COR-L47 (cell line): ENCODE data around the gene FAM78A.
"Not testable (repeated sequence)": the region's sequence is repeated elsewhere in the genome, so short reads cannot be mapped to it uniquely, and the experiment has no call there.

Source experiments
- DNase-seq: peaks from one replicate; lab custom pipeline; 2025; lab: John Stamatoyannopoulos, UW

The FAM78A gene

DNA sequence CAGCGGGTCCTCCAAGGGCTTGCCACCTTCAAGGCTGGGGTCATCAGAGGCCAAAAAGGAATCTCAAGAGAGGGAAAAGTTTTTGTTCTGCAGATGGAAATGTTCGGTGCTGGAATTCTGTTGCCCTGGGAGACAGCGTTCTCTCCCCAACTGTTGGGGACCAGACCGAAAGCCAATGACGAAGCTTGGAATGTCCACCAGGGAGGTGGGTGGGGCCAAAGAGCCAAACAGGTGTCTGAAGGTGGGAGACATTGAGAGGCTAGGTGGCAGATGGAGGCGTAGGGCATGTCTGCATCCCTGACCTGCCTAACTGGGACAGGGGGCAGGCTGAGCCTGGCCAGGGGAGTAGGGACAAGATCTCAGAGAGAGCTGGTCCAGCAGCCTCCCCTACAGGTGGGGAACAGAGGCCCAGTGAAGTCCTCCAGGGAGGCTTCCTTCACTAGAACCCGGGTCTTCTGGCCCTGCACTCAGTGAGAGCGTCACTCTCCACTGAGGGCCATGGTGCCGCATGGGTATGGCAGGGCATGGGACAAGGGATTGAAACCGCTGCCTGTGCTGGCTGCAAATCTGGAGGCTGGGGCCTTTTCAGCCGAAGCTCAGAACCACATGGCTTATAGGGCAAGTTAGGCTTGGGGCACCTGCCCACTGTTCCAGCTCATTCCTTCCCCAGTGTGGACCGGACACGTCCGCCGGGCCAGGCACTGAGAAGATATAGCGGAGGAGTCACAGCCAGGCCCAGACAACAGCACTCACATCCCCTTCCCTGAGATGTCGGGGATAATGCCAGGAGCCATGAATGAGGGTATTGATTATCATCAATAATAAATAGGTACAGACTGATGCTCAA, 5.0 kb upstream of the FAM78A start:
- DNase-seq = no peak

DNA sequence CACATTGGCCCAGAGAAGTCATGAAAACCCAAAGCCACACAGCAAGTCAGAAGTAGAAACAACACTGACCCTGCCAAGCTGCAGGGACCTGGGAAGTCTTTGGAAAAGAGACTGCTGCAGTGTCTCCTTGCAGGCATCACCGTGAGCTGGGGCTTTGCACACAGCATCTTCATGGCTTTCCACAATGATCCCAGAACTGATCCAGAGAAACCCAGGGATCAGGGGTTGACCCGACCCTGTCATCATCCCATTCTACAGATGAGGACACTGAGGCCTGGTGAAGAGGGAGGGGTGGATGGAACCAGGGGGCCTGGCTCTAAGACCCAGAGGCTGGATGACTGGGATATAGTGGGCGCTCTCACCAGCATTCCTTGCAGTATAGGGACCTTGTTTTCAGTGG, 4.3 kb upstream of the FAM78A start:
- DNase-seq = no peak

DNA sequence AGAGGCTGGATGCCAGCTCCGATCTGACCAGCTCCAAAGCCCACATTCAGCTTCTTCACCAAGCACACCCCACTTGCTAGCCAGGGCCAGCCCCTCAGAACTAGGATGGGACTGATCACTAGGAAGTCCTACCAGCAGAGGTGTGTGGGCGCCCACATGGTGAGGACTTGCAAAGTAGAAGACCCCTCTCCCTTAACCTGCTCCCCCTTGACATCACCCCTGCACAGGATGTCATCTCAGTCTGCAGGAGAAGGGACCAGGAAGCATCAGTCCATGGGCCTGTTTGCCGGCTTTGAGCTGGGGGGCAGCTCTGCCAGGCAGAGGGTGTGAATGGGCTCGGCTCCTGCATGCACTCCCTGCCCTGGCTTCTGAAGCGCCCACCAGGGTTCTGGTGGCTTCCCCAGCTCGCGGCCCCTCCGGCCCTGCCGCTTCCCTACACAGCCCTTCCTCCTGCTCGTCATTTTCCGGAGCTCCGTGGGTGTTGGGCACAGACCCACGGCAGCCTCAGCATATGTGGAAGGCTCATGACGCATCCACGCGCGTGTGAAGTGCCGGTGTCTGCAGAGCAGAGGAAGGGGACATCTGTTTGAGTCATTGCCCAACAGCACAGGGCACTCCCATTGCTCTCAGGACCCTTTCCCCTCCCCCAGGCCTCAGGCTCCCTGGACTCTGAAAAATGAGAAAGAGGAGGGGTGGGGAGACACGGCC, 3.7 kb upstream of the FAM78A start:
- DNase-seq = no peak

DNA sequence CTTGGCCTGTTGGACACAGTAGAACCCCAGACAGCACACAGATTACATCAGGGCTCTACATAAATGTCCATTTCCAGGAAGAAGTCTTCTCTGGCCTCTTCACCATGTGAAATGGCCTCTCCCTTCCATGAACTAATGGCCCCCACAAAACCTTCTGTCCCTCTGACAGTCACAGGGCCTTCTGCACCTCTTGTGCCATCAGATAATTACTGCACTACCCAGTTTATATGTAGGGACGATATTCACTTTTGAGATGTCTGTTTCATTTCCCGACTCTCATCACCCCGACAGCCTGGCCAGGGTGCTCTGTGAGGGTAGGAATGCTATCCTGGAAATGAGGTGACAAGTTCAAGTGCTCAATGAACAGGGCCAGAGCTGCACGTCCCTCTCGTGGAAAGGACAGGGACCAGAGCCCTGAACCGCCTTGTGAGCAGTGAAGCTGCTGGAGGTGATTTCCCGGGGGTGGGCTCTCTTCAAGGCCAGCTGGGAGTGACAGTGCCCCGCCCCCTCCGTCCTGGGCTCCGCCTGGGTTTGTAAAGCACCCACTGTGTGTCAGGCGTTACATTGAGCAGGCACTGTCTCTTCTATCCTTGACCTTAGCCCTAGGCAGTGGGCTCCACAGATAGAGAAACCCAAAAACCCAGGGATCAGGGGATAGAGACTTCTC, 3.0 kb upstream of the FAM78A start:
- no peak for DNase-seq

DNA sequence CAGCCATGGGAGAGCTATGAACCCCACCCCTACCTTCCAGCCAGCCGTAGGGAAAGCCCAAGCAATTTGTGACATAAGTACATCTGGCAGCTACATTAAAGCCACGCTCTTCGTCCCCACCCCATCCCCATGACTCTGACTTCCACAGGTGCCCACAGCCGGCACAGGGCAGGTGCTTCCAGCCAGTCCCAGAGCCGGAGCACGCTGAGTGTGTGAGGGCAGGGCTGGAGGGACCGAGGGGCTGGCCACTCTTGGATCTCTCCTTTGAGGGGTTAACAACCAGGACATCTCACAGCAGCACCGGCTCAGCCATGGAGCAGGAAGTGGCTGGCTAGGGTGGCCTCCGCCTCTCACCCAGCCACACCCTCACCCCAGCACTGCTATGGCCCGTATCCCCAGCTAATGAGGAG, 2.4 kb upstream of the FAM78A start:
- no peak for DNase-seq

DNA sequence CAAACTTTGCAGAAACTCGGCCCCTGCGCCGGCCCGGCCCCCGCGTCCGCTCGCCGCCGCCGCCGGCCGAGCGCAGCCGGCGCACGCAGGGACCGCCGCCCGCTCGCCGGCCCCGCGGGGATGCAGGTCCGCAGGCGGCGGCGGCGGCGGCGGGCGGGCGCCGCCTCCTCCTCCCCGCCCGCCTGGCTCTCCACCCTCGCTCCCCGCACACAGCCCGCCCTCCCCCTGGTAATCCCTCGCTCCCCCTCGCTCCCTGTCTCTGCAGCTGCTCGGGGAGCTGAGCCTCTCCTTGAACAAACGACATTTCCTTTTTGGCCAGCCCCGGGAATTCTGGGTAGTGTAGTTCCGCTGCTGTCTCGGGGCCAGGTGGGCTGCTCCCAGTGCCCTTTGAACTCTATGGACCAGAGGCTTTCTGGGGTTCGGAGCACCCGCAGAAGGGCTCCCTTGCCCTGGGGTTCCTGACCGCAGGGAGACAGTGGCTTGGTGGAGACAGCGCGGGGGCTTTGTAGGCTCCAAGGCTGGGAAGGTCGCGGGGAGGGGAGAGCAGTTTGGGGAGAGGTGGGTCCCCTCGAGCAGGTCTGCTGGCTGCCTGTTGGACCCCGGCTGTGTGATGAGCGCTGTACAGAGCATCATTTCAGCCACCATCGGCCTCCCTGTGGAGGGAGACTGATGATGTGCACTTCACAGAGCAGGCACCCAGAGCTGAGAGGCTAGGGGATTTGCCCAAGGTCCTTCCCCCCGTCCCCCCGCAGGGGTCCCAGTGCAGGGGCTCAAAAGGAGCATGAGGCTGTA, 1.8 kb upstream of the FAM78A start:
- peak; percentile 75 for DNase-seq

DNA sequence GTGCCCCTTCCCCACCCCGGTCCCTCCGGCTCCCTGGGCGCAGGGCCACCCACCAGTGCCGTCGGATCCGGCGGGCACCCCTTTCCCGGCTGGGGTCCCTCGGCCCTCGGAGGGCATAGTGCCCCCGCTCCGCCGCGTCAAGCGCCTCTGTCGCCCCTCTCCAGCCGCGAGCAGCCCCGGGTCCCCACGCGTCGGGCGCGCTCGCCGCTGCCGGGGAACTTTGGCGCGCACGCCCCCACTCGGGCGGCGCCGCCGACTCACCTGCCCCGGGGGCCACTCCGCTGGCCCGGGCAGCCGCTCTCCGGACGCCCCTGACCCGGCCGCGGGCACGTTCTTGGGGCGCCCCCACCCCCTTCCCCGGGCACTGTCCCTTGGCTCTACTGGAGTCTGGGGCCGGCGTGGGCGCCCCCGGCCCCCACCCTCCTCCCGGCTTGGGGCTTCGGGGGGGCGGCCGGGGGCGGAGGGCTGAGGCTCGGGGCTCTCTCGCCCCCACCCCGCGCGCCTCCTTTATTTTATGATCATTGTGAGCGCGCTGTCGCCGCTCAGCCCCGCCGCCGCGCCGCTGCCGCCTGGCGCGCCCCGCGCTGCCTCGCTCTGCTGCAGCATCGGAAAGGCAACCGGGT, 1.1 kb upstream of the FAM78A start:
- no peak for DNase-seq

DNA sequence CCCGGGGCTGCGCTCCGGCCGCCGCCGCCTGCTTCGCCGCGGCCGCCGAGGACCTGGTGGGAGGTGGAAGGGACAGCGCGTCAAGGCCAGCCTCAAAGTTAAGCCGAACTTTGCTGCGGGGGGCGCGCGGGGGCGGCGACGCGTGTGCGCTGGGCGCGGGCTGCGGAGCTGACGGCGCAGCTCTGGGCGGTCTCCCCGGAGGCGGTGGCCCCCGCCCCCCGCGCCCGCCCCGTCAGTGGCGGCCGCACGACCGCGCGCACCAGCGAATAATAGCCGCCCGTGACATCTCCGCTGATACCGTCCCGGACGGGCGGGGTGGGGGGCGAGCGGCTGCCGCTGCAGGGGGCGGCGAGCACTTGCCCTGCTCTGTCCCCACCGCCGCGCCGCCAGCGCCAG, 579 bp upstream of the FAM78A start:
- no peak for DNase-seq

DNA sequence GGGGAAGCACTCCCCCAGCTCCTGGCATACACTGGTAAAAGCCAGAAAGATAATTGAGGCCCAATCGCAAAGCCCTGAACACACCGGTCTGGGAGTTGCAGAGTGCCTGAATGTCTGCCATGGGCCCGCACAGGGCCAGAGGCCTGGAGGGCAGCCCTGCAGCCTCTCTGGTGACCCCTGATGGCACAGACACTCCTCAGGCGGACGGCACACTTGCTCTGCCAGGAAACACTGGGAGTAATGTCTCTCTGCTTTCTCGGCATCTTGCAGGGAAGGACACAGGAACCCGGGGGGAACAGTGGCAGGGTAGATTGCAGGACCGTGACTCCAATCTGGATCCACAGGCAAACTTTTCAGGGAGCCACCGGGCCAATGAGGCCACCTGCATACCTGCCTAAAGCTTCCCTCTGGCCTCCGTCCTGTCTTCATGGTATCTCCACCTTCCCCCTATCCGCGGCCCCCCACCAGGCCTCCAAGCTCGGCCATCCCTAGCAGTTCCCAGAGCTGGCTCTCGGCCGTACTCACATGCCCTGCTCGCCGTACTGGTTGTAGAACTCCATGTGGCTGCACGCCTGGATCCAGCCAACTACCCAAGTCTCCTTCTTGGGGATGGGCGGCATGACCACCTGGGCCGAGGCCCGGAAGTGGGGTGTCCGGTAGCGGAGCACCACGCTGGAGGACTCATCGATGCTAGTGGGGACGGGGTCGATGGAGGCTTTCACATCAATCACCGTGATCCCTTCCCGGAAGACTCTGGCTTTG, 797 bp downstream of the FAM78A start:
- DNase-seq = no peak

DNA sequence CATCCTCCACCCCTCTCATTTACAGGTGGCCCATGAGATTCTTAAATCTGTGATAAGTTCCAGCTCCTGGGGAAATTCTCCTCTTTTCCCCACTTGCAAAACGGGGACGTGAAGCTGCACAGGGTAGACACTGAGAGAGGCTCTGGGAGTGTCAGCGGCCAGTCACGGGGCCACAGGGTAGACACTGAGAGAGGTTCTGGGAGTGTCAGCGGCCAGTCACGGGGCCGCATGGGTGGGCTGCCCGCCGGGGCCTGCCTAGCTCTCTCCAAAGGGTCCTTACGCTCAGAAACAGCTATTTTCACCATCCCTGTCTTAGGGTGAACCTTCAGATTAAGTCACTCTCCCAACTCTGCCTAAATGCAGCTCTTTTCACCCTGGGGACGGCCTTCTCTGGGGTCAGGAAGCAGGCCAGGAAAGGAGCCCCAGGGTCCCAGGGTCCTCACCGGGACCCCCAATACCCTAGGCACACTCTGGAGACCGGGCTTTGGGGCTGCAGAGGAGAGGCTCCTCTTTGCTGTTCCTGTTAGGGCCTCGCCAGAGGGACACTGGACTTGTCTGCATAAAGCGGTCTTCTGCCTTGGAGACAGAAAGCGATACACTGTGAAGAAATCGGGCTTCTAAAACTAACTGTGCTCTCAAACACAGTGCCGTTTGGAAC, 1.5 kb downstream of the FAM78A start:
- DNase-seq = no peak

DNA sequence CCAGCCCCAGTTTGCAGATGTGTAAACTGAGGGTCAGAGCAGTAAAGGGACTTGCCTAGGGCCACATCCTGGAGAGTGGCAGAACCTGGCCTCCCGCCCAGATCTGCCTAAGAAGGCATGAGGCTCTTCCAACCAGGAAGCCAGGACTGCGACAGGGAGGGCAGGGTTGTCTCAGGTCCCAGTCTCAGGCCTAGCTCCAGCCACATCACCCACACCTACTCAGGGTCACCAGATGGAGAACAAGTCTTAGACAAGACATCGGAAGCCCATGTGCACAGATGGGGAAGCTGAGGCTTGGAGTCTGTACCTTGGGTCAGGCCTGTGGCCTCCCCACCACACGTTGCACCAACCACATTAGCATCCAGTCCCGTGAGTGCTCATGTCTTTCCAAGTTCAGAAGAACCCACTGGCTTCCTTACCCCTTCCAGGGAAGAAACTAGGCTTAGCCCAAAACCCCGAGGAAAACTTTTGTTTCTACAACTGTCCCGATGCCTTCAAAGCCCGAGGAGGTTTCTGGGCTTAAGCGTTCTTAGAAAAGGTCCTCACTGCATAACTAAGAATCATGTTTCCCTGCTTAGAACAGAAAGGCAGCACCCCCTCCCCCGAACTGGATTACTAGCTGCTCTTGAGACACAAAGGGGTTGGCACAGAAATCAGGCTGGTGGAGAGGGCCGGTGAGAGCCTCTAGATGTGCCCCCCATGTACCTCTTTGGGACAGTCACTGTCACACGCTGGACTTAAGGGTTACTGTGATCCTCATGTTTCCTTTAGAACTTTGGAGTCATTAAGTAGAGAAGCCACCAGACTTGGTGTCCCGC, 2.2 kb downstream of the FAM78A start:
- DNase-seq = no peak

DNA sequence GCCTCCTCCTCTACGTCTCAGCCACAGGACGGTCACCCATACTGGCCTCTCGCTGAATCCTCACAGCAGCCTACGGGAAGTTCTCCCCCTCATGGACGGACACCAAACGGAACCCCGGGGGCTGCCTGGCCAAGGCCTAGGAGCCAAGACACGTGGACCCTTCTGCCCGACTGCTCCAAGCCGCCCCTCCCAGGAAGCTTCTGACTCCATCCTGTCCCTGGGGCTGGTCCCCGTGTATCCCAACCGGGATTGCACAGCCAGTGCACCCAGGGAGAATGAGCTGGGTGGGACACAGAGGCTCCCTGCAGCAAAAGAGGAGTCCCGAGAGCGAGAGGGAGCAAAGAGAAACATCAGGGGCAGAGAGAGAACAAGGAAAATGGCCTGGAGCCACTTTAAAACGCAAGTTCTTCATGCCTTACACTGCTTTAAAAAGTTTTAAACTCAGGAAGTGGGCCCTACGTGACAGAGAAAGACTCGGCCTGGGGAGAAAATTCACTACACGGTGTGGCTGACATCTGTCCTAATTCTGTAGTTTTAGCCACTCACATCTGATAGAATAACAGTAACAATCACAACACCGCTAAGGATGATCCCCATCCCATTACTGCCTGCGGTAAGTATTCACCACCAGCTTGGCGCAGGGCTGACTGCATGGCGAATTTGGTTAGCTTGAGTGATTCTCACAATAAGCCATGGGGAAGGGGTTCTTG, 3.0 kb downstream of the FAM78A start:
- no peak for DNase-seq

DNA sequence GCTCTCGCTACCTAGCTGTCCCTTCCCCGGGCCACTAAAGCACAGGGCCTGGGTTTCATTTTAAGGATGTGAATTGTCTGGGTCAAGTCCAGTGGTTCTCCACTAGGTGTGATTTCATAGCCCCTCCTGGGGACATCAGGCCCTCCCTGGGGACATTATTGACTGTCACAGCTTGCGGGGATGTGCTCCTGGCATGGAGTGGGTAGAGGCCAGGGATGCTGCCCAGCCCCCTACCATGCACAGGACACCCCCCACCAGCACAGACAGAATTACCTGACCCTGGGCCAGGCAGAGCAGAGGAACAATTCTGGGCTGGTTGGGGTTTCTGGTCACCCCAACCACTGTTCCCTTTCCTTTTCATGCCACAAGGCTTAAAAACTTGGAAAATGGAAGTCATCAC, 4.1 kb downstream of the FAM78A start:
- no peak for DNase-seq

DNA sequence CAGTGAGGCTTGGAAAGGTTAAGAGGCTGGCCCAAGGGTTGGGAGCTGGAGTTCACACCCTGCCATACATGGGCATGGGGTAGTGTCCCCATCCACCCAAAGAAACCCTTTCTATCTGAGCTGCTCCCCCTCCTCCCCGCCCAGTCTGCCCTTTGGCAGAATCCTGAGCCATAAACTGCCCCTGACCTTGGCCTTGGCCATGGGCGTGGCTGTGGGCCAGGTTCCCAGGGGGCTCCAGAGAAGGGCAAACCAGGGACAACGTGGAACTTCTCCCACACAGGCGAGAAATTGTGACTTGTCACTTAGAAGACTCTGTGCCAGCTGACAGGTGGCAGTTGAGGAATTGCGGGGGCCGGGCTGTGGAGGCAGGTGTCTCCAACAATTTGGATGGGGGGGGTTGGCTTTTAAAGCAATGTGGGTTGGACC, 4.8 kb downstream of the FAM78A start:
- DNase-seq = no peak

DNA sequence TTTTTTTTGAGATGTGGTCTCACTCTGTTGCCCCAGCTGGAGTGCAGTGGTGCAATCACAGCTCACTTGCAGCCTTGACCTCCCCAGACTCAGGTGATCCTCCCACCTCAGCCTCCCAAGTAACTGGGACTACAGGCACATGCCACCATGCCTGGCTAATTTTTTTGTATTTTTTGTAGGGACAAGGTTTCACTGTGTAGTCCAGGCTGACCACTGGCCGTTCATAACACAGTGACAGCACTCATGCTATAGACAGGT, 5.4 kb downstream of the FAM78A start:
- not testable (repeated sequence) for DNase-seq

DNA sequence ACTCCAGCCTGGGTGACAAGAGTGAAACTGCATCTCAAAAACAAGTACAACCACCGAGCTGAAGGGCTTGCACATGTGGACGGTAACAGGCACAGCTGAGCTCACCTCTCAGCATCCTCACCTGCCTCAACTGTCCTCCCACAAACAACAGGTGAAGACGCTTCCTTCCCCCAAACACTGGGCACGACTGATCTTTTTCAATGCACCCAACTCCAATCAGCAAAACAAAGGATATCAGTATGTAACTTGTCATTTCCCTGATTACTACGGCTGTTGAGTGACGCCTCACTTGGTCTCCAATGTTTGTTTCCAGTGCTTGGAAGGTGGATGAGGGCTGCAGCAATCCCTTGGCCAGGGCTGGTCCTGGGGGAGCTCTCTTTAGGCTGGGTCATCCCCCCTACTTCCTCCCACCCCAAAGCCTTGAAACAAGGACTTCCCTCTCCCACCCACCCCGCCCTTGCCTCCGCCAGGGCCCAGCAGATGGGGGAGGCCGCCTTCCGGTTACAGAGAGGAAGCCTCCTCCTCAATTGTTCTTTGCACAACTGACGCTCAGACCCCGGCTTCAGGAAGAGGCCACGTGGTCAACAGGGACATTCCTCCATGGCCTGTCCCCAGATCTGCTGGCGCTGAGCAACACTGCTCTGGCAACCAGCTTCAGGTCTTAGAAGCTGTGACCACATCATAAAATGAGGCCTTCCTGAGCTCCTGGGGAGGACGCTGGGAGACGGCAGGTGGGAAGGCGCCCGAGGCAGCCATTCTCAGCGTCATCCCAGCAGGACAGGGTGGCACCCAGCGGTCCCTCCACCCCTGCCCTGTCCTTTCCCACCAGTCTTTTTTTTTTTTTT, 5.9 kb downstream of the FAM78A start:
- DNase-seq = no peak

DNA sequence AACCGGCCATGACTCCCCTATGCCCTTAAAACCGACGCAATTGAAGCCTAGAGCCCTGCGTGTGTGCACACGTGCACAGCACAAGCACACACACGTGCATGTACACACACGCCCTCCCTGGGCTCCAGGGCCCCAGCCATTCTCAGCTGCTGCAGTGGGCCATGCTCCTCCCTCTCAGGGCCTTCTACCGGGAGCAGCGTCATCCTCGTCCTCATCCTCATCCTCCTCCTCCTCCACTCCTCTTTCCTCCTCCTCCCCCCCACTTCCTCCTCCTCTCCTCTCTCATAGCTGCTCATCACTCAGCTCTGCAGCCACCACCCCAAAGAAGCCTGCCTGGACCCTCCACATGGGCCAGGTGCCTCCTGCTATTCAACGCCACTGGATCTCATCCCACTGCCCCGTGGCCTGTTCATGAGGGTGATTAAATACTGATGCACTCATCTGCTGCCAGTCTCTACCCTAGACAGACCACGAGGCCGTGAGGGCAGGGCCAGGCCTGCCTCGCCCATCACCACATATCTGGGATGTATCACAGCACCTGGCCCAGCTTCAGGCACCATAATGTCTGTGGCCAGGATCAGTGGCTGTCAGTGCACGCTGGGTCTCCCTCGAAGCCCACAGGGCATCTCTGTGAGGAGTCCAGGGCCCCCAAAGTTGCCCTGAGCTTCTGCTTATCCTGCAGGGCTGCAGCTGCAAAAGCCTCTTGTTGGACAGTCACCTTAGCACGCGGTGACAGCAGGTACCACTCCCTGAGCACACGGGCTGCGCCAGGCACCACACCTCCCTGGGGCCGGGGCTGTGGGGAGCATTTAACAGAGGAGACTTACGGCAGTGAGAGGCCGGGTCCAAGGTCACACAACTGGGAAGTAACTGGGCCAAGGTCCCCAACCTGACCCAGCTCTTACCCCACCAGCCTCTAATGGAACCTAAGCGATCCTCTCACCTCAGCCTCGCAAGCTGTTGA, 9.8 kb downstream of the FAM78A start:
- no peak for DNase-seq
